ENCODE data around the gene TMX3.

TMX3 gene, protein sequence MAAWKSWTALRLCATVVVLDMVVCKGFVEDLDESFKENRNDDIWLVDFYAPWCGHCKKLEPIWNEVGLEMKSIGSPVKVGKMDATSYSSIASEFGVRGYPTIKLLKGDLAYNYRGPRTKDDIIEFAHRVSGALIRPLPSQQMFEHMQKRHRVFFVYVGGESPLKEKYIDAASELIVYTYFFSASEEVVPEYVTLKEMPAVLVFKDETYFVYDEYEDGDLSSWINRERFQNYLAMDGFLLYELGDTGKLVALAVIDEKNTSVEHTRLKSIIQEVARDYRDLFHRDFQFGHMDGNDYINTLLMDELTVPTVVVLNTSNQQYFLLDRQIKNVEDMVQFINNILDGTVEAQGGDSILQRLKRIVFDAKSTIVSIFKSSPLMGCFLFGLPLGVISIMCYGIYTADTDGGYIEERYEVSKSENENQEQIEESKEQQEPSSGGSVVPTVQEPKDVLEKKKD

DNA sequence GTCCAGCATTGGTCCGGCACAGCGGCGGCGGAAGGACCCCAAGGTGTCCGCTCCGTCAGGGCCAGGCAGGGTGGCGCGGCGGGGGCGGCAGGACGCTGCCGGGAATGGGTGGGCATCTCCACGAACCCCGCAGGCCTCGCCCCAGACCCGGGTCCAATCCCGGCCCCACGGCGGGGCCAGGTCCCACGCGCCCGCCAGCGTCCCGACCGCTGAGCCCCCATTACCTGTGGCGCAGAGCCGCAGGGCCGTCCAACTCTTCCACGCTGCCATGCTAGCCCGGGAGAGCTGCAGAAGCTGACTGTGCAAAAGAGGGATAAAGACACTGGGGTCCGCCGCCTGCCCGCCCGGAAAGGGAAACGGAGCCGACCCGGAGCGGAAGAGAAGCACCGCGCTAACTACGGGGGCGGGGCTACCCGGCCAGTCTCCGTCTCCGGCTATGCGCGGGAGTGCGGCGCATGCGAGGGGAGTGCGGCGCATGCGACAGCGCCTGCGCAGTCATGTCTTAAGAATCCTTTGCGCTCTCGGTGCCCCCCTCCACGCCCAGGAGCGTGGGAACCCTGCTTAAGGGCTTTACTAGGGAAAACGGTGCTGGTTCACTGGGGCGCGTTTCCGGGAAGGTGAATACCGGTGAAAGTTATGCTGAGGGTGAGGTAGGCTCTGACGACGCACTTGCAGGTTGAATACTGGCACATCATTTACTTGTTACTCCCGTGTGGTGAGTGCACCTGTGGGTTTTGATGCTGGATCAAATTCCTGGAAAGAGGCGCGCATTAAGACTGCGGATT, at the start of gene TMX3:
TMX3 (minus strand) TSS at position 397 of the 785 bp plus-strand sequence; CDS start at position 270, 127 bp downstream.
- peak; percentile 74 to 75 for DNase-seq (ENCODE audit: low read depth in 2 of 2)

DNA sequence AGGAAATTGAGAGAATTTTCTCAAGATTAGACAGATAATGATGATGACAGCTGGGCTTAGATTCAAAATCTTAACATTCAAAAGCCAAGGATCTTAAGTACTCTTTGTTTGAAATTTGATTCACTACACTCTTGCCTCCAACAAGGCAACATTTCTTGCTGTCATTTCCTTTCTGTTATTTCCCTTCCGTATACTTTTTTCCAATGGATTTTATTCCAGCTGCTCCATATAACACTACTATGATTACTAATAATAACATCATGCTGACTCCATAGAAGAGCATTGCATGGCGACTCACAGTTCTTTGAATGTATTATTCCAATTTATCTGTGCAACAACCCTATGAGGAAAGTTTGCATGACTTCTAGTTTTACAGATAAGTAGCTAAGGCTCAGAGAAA, 49.1 kb upstream of the TMX3 start:
- DNase-seq (ENCODE audit: low read depth in 2 of 2), result no peak

DNA sequence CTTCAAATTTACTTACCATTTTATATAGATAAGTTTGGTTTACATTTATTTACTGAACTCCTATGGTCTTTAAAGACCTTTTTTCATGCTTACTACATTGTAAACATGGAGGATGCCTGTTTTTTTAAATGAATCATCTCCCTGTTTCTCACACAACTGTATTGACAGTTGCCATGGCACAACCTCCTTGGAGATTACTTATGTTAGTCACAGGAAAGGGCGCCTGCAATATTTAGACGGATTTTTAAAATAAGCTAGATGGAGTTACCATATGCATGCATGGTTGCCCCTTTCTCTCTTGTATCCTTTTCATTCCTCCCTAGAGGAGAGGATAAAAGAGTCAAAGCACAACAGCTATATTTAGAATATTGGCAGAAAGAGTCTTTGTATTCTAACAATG, 48.2 kb upstream of the TMX3 start:
- DNase-seq (ENCODE audit: low read depth in 2 of 2), result no peak

DNA sequence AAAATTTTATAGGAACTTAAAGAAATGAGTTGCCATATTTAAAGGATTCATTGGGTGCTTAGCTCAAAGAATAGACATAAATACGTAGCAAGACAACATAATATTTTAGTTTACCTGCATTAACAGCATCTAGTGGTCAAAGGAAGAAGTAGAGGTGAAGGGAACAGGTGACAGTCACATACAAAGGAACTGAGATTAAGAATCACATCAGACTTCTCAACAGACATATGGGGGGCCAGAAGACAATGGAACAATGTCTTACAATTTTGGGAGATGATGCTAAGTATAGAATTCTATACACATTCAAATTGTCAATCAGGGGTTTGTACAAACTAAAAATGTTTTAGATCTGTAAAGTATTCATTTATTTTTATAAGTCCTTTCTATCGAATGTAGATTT, 44.4 kb upstream of the TMX3 start:
- DNase-seq (ENCODE audit: low read depth in 2 of 2), result no peak

DNA sequence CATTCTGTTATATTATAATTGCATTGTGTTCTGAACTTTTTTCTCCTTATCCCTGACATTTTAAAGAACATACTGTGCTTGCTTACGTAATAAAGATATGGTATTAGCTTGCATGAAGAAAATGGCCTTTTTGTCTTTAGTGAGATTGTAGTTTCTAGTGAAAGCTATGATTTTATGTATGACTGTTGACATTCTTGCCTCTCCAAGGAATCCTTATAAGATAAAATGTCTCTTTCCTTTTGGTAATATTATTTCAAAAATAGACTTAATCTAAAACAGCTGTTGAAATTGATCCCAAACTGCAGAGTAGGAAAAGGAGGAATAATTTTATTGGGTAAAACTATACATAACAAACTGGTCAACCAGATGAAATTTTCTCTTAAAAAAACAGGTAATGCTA, 42.2 kb upstream of the TMX3 start:
- peak; percentile 36 to 39 for DNase-seq (ENCODE audit: low read depth in 2 of 2)

DNA sequence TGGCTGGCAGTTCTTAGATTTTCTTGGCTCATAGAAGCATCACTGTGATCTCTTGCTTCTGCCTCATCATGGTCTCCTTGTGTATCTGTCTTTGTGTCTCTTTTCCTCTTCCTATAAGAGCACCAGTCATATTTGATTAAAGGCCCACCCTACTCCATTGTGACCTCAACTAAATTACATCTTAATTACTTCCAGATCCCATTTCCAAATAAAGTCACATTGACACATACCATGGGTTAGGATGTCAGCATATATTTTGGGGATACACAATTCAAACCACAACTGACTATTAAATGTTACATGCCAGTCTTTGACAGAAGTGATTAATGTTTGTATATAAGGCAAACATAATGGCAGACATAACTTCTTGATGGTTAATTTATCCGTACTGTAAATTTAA, 27.3 kb upstream of the TMX3 start:
- DNase-seq (ENCODE audit: low read depth in 2 of 2), result peak; percentile 45 to 56

DNA sequence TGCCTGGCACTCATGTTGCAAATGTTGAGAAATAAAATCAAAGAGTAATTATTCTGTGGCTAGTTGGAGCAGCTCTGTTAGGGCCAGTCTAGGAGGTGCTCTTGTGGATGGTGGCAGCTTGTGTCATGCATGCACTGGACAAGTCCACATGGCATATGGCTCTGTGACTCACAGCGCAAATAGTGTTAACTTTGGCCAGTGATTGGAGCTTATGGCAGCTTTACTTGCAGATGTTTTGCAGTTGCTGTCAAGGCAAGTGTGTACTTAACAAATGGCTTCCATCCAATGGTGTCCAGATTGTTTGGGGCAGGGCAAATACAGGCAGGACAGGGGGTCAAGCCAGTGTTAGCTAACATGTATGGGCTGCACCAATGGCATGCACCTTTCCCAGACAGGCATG, 26.1 kb upstream of the TMX3 start:
- no peak for DNase-seq (ENCODE audit: low read depth in 2 of 2)

DNA sequence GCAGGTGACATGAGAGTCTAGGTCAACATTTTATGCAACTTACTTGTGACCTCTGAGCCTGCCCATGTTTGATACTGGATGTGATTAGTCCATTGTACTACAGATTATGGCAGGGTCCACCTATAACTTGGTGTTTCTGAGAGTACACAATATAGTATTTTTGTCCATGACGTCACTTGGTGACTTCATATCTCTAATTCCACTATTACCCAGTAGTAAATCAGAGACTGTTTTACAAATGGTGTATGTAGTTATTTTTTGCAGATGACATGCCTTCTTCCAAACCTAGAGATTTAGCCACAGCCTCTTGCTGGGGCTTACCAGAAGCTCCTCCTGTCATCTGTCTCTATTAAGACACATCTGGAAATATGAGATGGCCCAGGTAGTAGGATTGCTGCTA, 24.6 kb upstream of the TMX3 start:
- no peak for DNase-seq (ENCODE audit: low read depth in 2 of 2)

DNA sequence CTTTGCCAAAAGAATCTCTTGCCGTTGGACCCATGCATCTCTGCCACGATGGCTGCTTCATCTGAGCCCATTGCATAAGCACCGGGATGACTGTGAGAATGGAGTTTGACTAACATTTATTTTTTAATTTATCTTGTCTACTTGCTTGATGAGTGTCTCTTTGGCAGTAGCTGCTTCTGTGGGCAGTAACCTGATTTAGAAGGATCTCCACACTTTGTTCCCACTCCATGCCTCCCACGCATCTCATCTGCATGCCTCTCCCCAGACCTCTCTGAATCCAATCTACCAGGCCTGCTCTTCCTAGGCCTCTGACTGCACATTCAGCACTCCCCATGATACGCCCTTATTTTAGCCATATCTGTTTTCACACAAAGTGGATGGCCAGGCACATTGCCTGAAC, 23.7 kb upstream of the TMX3 start:
- no peak for DNase-seq (ENCODE audit: low read depth in 2 of 2)

DNA sequence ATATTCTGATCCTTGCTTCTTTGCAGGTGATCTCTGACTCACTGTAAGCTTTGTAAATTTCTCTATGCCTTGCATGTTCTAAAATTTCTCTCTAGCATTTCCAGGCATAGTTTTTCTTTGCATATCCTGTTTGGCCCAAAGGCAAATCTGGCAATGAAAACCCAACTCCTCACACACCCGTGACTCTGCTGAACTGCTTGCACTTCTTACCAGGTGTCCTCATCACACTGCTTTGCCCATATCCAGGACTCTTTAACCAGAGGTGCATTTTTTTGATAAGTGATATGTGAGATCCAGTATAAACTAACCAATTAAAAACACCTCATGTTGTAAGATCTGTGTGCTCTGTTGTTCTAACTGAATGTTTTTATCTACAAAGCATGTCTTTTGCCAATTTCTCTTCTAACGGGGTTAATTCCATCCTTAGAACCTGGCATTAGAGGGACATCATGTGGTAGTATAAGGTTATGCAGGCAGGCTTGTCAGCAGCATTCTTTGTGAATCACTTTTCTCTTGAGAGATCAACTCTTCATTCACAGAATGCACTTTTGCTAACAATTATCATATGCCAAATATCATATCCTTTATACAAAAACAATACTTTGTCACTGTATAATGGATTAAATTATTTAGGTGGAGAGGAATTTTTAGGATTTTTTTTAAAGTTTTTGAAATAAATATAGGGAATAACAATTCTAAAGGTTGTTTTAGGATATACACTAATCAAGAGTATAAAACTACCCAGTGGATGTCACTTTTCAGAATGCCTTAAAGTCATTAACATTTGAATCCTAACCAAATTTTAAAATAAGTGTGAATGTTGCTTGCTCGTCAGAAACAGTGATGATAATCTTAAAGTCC, 20.8 kb upstream of the TMX3 start:
- peak; percentile 36 to 40 for DNase-seq (ENCODE audit: low read depth in 2 of 2)

DNA sequence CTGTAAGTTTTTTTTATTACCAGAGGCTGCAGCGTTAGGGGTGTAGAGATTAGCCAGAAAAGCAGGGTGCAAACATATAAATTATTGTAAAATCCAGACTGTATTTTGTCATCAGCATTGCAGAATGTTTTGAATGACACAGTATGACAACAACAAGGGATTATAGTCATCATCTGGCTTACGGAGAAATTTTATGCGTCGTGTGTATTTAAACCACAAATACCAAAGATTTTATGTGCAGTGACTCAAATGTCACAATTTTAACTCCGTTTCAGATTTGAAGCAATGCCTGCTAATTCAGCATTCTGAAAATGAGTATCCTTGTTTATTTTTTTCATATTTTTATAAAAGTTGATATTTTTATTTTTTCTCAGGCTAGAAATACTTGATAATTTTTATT, 19.4 kb upstream of the TMX3 start:
- DNase-seq (ENCODE audit: low read depth in 2 of 2), result no peak

DNA sequence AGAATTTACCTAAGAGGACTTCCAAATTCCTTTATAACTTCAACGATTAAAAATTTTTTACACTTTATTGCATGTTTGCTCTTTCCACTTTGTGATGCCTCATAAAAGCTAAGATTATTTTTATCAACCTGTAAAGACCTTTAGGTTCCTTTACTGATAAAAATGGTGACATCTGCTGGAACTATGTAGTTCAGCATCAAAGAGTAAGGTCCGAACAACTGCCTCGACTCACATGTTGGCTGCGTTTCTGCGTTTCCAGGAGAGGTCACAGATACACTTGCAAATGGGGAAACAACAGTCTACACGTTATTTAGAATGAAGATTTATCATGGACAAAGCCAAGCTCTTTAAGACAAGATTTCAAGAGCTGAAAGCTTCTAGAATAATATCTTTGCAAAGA, 18.8 kb upstream of the TMX3 start:
- DNase-seq (ENCODE audit: low read depth in 2 of 2), result no peak

DNA sequence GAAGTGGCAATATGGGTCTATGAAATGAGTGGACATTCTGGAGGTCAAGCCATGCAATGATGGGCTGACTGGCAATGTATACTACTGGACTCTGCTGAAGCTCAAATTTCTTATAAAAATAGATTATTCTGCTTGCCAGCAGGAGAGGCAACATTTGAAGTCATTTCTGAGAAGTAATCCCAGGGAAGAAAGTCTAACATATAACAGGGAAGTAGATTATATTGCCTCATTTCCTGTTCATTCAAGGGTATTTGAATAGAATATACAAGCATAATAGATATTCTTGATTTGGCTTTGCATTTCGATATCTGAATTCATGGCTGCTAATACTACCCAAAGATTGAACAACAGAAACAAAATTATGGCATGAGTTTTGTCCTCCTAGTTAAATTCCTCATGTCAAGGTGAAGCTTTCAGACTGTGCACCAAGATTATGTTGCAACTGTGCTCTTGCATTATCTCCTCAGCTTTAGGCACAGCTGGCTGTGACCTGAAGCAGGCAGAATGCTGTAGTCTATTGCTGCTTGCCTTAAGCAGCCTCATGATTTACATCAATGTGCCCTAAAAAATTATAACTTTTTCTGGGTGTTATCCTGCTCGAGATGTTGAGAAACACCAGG, 13.3 kb upstream of the TMX3 start:
- DNase-seq (ENCODE audit: low read depth in 2 of 2), result no peak

DNA sequence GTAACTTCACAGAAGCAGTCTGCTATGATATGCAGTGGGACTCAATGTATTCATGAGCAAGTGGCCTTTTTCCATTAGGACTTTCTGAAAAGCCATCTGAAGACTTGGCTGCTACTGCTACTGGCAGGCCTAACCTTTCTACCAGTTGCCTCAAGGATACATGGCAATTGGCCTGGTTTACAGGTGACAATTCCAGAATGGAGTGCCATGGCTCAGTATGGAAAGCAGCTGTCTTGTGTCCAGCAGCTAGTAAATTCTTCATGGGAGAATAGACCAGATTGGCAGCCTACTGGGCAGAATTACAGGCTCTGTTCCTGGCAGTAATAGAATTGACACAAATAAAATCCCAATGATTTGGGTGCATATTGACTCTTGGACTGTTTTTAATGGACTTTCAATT, 12.6 kb upstream of the TMX3 start:
- no peak for DNase-seq (ENCODE audit: low read depth in 2 of 2)

DNA sequence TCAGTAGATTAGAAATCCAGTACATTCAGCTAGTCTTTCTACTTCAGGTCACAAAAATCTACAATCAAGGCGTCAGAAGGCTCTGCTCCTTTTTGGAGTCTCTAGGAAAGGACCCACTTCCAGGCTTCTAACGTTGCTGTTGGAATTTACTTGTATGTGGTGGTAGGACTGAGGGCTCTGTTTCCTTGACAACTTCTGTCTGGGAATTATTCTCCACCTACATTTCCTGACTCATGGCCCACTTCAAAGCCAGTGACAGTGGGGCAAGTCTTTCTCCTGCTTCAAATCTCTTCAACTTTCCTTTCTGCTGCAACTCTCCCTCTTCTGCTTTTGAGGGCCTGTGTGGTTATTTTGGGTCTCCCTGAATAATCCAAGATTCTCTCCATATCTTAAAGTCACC, 10.4 kb upstream of the TMX3 start:
- DNase-seq (ENCODE audit: low read depth in 2 of 2), result no peak

DNA sequence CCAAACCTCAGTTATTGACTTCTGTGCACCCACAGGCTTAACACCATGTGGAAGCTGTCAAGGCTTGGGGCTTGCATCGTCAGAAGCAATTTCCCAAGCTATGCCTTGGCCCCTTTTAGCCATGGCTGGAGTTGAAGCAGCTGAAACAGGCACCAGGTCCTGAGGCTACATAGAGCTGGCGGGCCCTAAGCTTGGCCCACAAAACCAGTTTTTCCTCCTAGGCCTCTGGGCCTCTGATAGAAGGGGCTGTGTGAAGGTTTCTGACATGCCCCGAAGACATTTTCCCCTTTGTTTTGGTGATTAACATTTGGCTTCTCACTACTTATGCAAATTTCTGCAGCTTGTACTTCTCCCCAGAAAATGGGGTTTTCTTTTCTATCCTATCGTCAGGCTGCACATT, 9.1 kb upstream of the TMX3 start:
- DNase-seq (ENCODE audit: low read depth in 2 of 2), result no peak

DNA sequence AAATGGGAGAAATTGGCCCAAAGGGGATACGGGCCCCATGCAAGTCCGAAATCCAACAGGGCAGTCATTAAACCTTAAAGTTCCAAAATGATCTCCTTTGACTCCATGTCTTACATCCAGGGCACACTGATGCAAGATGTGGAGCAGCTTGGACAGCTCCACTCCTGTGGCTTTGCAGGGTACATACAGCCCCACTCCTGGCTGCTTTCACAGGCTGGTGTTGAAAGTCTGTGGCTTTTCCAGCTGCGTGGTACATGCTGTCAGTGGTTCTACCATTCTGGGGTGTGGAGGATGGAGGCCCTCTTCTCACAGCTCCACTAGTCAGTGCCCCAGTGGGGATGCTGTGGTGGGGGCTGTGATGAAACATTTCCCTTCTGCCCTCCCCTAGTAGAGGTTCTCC, 8.6 kb upstream of the TMX3 start:
- DNase-seq (ENCODE audit: low read depth in 2 of 2), result no peak

DNA sequence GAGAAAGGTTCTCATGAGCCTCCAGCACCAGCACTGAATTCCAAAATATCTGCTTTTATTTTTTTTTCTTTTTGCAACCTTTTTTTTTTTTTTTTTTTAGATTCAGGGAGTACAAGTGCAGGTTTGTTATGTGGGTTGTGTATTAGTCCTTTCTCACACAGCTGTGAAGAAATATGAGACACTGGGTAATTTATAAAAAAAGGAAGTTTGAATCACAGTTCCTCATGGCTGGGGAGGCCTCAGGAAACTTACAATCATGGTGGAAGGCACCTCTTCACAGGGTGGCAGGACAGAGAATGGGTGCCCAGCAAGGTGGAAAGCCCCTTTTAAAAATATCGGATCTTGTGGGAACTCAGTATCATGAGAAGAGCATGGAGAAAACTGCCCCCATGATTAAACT, 7.9 kb upstream of the TMX3 start:
- DNase-seq (ENCODE audit: low read depth in 2 of 2), result no peak

DNA sequence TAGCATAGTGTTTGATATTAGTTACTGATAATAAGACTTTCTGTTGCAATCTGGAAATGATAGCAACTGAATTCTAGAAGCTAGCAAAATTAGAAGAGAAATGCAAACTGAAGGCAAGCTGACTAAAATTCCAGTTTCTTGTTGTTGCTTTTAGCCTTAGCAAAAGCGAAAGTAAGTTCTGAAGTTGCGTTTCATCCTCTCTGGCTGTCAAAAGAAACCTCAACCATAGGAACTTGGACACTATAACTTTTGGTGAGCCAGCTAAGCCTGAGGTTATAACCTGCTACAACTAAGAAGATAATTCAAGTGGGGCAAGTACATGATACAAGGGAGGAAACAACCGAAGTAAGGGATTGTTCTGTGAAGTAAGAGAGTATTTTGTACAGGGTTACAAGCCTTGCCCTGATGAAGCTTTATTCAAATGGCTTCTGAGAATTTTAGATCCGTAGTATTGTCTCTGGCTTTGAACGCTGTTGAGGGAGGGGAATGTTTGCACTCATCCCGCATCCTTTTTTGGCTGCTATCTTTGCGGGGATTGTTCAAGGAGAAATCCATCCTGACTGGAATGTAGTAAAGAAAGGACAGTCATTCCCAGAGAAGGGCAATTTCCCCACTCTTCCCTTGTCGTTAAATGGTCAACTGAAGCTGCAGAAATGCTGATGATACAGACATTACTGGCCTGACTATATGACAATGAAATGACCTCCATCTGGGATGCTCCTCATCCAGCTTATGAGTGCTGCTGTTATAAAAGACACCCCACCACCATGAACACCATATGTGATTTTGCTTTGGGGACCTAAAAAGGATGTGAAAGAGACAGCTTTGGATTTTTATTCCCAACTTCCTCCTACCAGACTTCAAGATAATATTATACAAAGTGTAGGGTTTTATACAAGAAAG, 7.0 kb upstream of the TMX3 start:
- no peak for DNase-seq (ENCODE audit: low read depth in 2 of 2)

DNA sequence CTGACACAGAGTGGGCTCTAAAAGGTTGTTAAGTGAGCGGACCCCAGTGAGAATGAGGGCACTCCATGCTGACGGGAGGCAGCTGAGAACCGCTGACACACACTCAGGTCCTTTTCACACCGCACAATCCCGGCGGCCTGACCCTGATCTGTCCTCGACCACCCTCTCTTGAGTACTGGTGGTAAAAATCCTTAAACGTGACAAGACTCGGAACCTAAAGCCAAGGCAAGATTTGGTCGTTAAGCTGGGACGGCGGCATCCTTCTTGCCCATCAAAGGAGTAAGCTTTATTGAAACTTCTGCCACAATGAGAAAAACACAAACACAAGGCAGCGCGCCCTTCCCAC, 569 bp downstream of the TMX3 start:
- no peak for DNase-seq (ENCODE audit: low read depth in 2 of 2)

DNA sequence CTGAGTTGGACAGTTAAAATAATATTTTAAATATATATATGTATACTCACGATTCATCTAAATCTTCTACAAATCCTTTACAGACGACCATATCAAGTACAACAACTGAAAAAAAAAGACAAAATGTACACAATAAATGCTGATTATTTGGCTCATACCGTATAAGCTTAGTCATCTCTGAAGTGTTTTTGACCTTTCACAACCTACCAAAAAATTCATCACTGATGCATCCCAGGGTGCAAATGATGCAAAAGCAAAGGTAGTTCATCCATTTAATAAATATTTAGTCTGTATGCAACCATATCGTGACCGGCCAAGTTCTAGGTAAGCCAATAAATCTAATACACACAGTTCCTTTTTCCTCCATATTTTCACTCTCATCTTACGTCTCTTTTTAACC, 1.1 kb downstream of the TMX3 start:
- no peak for DNase-seq (ENCODE audit: low read depth in 2 of 2)

Data from fibroblast of skin of left biceps (primary cell).